Hepatocyte (in vitro differentiated cells): ENCODE data around the gene DLG2. TPM values are rescaled to one million over a fixed set of nuclear protein-coding genes. Genes with fewer than 3 reads are reported as not detected.

Experiments used
- DNase-seq: peaks from one replicate; pipeline ENCODE4 v3.0.0-alpha.2; 2016; ENCODE audit warnings: low spot score
- H2AFZ ChIP-seq: fragments of 200-600 bp; sonication (generic); 2 replicates; pipeline ENCODE4 v1.6.0; 2016; ENCODE audit warnings: antibody characterized with exemption, mild to moderate bottlenecking
- H3K27ac ChIP-seq: fragments of 200-600 bp; sonication (generic); 2 replicates; pipeline ENCODE4 v1.5.1; 2016; ENCODE audit warnings: mild to moderate bottlenecking
- H3K27me3 ChIP-seq: fragments of 200-600 bp; sonication (generic); 2 replicates; pipeline ENCODE4 v1.6.1; 2016
- H3K36me3 ChIP-seq: fragments of 200-600 bp; sonication (generic); replicated peaks from 2 replicates; pipeline ENCODE4 v1.5.1; 2016; ENCODE audit warnings: low read depth; ENCODE audit not compliant: insufficient read depth
- H3K4me1 ChIP-seq: fragments of 200-600 bp; sonication (generic); 2 replicates; pipeline ENCODE4 v1.5.1; 2016; ENCODE audit warnings: mild to moderate bottlenecking, moderate library complexity; ENCODE audit not compliant: insufficient read depth
- H3K4me2 ChIP-seq: fragments of 200-600 bp; sonication (generic); 2 replicates; pipeline ENCODE4 v1.6.0; 2016
- H3K4me3 ChIP-seq: fragments of 200-600 bp; sonication (generic); 2 replicates; pipeline ENCODE4 v1.5.1; 2016; ENCODE audit warnings: mild to moderate bottlenecking
- H3K79me2 ChIP-seq: fragments of 200-600 bp; sonication (generic); 2 replicates; pipeline ENCODE4 v1.6.0; 2017; ENCODE audit warnings: mild to moderate bottlenecking
- H3K9me2 ChIP-seq: fragments of 200-600 bp; sonication (generic); replicated peaks from 2 replicates; pipeline ENCODE4 v1.6.0; 2017; ENCODE audit warnings: mild to moderate bottlenecking; ENCODE audit not compliant: insufficient read depth
- H3K9me3 ChIP-seq: fragments of 200-600 bp; sonication (generic); 2 replicates; pipeline ENCODE4 v1.5.1; 2016; ENCODE audit warnings: low read depth, mild to moderate bottlenecking
- H4K20me1 ChIP-seq: fragments of 200-600 bp; sonication (generic); 2 replicates; pipeline ENCODE4 v1.6.0; 2016; ENCODE audit warnings: mild to moderate bottlenecking; ENCODE audit not compliant: insufficient read depth, poor library complexity, severe bottlenecking
- CTCF ChIP-seq: fragments of 200-600 bp; sonication (generic); IDR thresholded peaks from 2 replicates; pipeline ENCODE4 v1.5.1; 2016; ENCODE audit warnings: antibody characterized with exemption, mild to moderate bottlenecking; ENCODE audit not compliant: poor library complexity
- EZH2 ChIP-seq: fragments of 200-600 bp; sonication (generic); IDR thresholded peaks from 2 replicates; pipeline ENCODE4 v1.6.1; 2016; ENCODE audit warnings: antibody characterized with exemption, mild to moderate bottlenecking, borderline replicate concordance
- EZH2phosphoT487 ChIP-seq: fragments of 200-600 bp; sonication (generic); IDR thresholded peaks from one replicate; pipeline ENCODE4 v1.6.1; 2018; ENCODE audit warnings: antibody characterized with exemption, mild to moderate bottlenecking, low read depth, moderate library complexity; ENCODE audit not compliant: unreplicated experiment, severe bottlenecking
- WGBS: methylation state at CpG from one replicate; pipeline ENCODE4 v1.1.6; 2016; ENCODE audit warnings: low lambda C conversion rate; ENCODE audit errors: missing lambda C conversion rate; 5-methylcytosine and 5-hydroxymethylcytosine counted together
- polyA plus RNA-seq: library from polyadenylated mRNA; unstranded; fragments of >200 nt; fragmentation: Nextera tagmentation; extraction: Ambion mirVana; gene quantifications from 2 replicates; pipeline ENCODE4 v1.2.1, GENCODE V29; 2016
- total RNA-seq: library from RNA; depleted of rRNA; stranded (reverse); fragments of >200 nt; gene quantifications from 2 replicates; pipeline ENCODE4 v1.2.3, GENCODE V29; 2014

The DLG2 gene
- total and polyA plus RNA-seq, 2 experiments from 2014 or later, result 2.6 to 6.8 TPM

- H3K79me2 ChIP-seq, result no peaks in the 10 kb centered on the region
- no peaks in the 10 kb centered on the region for H4K20me1 ChIP-seq
- H3K27me3 ChIP-seq, result no peaks in the 10 kb centered on the region
- no peaks in the 10 kb centered on the region for H3K4me1 ChIP-seq
- WGBS, result 57% methylated on average over 3 of the region's 3 CpGs
- TF ChIP-seq CTCF, result no peak
- no peak overlapping the region for H2AFZ ChIP-seq
- H3K4me2 ChIP-seq, result no peak overlapping the region
- DNase-seq, result no peak
- no peaks in the 10 kb centered on the region for H3K9me3 ChIP-seq
- no peaks in the 10 kb centered on the region for H3K36me3 ChIP-seq
- H3K9me2 ChIP-seq, result no peaks in the 10 kb centered on the region
- H3K27ac ChIP-seq, result no peak overlapping the region
- H3K4me3 ChIP-seq, result no peak overlapping the region
These were observed 720.1 kb downstream of the DLG2 start for GRCh38 chr11:84906995-84907394.

GRCh38 chr11:84905411-84905810 is 721.7 kb downstream of the DLG2 start:
- 31% methylated on average over 1 of the region's 1 CpG for WGBS
- H3K27ac ChIP-seq, result no peak overlapping the region

GRCh38 chr11:84902445-84902844 is 724.7 kb downstream of the DLG2 start:
- H3K4me2 ChIP-seq, result no peak overlapping the region
- H3K36me3 ChIP-seq, result no peaks in the 10 kb centered on the region
- no peak overlapping the region for H3K27ac ChIP-seq
- no peaks in the 10 kb centered on the region for H3K79me2 ChIP-seq
- no peaks in the 10 kb centered on the region for H3K27me3 ChIP-seq
- H3K4me1 ChIP-seq, result no peaks in the 10 kb centered on the region
- TF ChIP-seq CTCF (no peak), EZH2 (no peak), EZH2phosphoT487 (no peak)
- DNase-seq, result no peak
- H4K20me1 ChIP-seq, result no peaks in the 10 kb centered on the region
- H3K4me3 ChIP-seq, result no peak overlapping the region
- H2AFZ ChIP-seq, result no peak overlapping the region
- H3K9me3 ChIP-seq, result no peaks in the 10 kb centered on the region
- 53% methylated on average over 3 of the region's 3 CpGs for WGBS
- no peaks in the 10 kb centered on the region for H3K9me2 ChIP-seq

More at GRCh38 chr11:84905411-84905810, 721.7 kb downstream of the DLG2 start:
- TF ChIP-seq CTCF (no peak), EZH2 (no peak), EZH2phosphoT487 (no peak)
- no peaks in the 10 kb centered on the region for H3K9me3 ChIP-seq
- no peaks in the 10 kb centered on the region for H4K20me1 ChIP-seq
- H2AFZ ChIP-seq, result no peak overlapping the region
- H3K36me3 ChIP-seq, result no peaks in the 10 kb centered on the region
- H3K9me2 ChIP-seq, result no peaks in the 10 kb centered on the region
- DNase-seq, result no peak
- no peaks in the 10 kb centered on the region for H3K79me2 ChIP-seq
- no peak overlapping the region for H3K4me3 ChIP-seq
- H3K4me1 ChIP-seq, result no peaks in the 10 kb centered on the region
- H3K27me3 ChIP-seq, result no peaks in the 10 kb centered on the region
- H3K4me2 ChIP-seq, result no peak overlapping the region

GRCh38 chr11:84901991-84902390 is 725.2 kb downstream of the DLG2 start:
- Histone ChIP-seq H3K27ac (no peak overlapping the region), H3K79me2 (no peaks in the 10 kb centered on the region), H3K9me3 (no peaks in the 10 kb centered on the region), H3K9me2 (no peaks in the 10 kb centered on the region), H3K4me3 (no peak overlapping the region), H3K27me3 (no peaks in the 10 kb centered on the region), H3K4me2 (no peak overlapping the region), H2AFZ (no peak overlapping the region), H4K20me1 (no peaks in the 10 kb centered on the region), H3K36me3 (no peaks in the 10 kb centered on the region), H3K4me1 (no peaks in the 10 kb centered on the region)
- WGBS, result 48% methylated on average over 1 of the region's 1 CpG
- no peak for DNase-seq
- TF ChIP-seq EZH2phosphoT487, result no peak
- TF ChIP-seq CTCF, result no peak
- TF ChIP-seq EZH2, result no peak
